ENCODE results near the gene AUTS2. TPM values are rescaled to one million over a fixed set of nuclear protein-coding genes. Genes with fewer than 3 reads are reported as not detected.

The AUTS2 gene
- polyA plus RNA-seq, 1 donor, result 80.7 TPM

GRCh38 chr7:69934144-69934903 lies 336.0 kb downstream of the AUTS2 start:
- DNase-seq (ENCODE audit: low read depth), result no peak

- DNase-seq (ENCODE audit: low read depth), result no peak
These were observed 336.8 kb downstream of the AUTS2 start for GRCh38 chr7:69935107-69935506.

DNA sequence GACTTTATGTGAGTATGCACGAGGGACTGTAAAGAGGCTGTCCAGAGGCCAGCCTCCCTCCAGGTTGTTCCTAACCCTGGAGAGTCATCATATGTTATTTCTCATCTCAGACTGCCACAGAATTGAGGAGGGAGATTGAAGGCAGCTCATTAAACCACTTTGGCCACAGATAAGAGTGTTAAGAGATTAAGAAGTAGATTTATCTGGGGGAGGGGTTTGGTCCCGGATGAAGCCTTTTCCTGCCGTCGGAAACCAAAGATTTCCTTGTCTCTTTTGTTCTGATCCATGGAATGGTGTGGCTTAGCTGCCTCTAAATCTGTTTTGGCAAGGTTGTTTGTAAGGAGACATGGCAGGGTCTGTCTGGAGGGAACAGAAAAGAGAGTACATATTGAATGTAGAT lies 338.8 kb downstream of the AUTS2 start:
- DNase-seq (ENCODE audit: low read depth), result no peak

DNA sequence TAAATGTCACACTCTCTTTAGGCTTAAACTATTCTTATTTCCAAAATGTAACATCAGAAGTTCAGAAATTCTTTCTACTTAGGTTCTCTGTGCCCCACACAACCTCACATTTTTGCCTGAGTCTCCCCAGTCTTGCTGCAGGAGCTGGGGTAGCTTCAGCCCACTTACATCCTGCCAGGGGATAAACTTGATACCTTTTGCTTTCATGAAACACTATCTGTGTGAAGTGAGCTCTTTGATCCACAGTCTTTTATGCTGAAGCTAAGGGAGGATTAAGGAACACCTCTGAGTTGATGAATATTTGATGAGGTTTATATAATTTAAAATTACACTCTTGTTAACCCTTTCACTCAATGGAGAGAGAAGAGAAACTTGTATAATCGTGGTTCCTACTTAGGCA lies 341.0 kb downstream of the AUTS2 start:
- DNase-seq (ENCODE audit: low read depth), result no peak

- DNase-seq (ENCODE audit: low read depth), result no peak
These were observed 342.9 kb downstream of the AUTS2 start for GRCh38 chr7:69941077-69941651.

DNA sequence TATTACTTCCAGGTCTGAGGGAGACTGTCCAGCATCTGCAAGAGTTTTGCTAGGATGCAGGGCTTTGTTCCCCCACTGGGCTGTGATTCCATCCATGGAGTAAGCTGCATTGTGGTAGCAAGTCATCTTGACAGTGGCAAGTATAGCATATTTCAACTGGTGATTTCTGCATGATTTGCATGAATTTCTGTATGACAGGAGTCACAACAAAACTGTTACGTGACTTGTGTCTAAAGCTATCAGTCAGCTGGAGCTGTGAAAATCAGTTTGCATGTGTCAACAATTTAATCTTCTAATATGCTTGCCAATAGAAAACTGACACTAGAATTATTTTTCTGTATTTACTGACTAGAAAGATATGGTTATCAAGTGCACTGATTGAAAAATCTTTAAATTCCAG lies 344.3 kb downstream of the AUTS2 start:
- no peak for DNase-seq (ENCODE audit: low read depth)

GRCh38 chr7:69946901-69947300 lies 348.6 kb downstream of the AUTS2 start:
- DNase-seq (ENCODE audit: low read depth), result no peak

- DNase-seq (ENCODE audit: low read depth), result no peak
These were observed 349.7 kb downstream of the AUTS2 start for GRCh38 chr7:69947998-69948397.

DNA sequence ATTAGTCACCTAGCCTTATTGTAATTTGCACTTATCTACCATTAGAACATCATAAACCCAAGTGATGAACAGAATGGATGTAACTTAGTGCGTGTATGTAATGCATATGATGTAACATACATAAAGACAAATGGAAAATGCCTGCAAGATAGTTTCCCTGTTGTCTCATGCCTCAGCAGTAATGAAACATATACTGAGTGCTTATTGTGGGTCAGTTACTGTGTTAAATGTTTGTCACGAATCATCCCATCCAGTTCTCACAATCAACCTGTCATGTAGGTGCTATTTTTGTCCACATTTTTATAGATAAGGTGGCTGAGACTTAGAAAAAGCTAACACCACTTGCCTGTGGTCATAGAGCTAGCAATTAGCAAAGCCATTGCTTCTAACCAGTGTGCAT lies 350.8 kb downstream of the AUTS2 start:
- DNase-seq (ENCODE audit: low read depth), result no peak

- DNase-seq (ENCODE audit: low read depth), result no peak
These were observed 353.2 kb downstream of the AUTS2 start for GRCh38 chr7:69951458-69951857.

DNA sequence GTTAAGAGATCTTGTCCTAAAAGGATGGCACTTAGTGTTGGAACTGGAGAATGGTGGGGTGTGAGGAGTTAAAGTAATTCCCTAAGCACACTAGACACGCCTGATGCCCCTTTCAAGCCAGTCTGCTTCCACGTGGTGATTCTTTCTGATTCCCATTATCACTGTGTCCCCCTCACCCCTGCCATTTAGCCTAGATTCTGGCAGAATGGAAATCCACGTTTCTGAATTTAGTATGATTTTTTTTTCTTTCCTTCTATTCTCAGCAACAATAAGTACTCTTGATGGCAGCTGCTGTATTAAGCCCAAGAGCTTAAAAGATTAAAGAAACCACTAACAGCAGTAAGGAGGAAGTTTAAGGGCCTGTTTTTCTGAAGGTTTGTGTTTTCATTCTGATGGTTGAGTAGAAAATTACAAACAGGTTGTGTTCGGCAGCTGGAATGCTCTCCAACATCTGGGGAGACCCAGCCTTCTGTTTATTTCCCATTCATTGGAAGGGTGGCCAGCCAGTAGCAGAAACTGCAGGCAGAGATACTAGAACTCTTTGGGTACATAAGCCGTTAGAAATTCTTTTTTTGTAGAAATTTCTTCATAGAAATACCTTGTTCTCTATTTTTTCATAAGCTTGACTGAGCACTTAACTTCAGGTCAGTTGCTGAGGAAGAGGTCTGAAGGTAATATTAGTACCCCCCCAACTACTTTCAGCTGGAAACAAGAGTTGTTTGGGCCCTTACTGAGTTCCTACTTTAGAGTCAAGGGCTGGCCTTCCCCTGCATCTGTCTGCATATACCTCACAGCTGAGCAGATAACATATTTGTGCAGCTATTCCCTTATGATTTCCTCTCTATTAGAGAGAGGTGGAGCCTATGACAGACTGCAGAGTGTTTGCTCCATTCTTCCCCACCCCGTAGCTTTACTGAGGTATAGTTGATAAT lies 355.1 kb downstream of the AUTS2 start:
- peak; percentile 28 for DNase-seq (ENCODE audit: low read depth)

- no peak for DNase-seq (ENCODE audit: low read depth)
These were observed 358.3 kb downstream of the AUTS2 start for GRCh38 chr7:69956541-69956940.

- no peak for DNase-seq (ENCODE audit: low read depth)
These were observed 359.4 kb downstream of the AUTS2 start for GRCh38 chr7:69957661-69958060.

DNA sequence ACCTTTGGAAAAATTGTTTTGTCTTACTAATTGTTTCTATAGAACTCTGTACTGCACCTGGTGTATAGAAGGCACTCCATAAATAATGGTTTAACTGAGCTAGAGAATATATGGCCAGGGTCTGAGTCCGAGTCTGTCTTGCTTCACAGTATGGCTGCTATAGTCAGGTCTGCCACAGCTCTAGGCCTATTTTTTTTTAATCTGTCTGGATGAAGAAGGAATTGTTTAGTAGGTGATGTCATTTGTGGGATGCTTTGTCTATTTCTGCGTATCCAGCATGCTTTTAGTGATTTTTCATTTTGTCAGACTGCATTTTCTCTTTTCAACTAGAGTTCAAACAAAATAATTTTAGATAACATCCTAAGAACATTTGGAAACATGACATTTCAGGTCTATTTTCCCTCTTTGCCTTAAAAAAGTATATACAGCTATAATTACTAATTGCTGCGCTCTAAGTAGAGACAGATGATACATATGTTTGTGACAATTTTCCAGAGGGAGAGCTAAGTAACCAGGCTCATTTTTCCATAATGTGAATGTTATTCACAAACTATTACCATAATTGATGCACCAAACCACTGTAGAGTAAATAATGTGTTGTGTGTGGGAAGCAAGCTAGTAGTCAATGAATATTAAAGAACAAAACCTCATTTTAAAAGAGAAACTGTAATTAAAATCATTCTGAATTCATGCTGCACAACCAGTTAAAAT lies 361.7 kb downstream of the AUTS2 start:
- DNase-seq (ENCODE audit: low read depth), result no peak

DNA sequence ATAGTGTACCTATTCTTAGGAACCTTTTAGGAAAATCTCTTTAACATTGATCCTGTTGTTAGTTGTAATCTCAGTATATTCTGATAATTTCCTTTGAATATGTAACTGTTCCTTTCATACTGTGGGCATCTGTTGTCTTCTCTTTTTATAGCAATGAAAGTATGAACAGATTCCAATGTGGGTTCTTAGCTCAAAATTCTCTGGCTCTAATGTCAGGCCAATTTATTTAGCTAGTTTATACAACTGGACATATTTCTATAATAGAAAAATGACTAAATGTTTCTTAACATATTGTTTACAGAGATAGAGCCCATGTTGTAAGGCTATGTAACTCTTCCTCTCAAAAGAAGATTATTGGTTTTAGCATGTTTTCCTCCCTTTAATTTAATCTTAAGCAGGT lies 363.2 kb downstream of the AUTS2 start:
- no peak for DNase-seq (ENCODE audit: low read depth)

GRCh38 chr7:69962186-69963065 lies 364.2 kb downstream of the AUTS2 start:
- DNase-seq (ENCODE audit: low read depth), result peak; percentile 39

DNA sequence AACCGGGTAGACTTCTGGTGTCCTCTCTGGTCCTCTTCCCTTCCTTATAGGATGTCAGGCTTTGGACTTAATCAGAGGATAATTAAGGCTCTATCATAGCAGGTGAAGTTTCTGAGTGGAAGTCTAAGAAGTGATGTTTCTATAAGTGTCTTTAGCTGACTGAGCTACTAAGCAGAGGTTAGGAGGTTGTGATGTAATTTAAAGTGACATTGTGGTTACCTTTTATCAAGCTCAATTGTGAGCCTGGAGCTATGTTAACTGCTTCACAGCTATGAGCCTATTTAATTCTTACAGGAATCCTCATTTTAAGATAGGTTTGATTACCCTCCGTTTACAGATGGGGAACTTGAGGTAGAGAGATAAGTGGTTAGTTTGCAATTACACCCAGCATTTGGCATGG lies 365.1 kb downstream of the AUTS2 start:
- no peak for DNase-seq (ENCODE audit: low read depth)

DNA sequence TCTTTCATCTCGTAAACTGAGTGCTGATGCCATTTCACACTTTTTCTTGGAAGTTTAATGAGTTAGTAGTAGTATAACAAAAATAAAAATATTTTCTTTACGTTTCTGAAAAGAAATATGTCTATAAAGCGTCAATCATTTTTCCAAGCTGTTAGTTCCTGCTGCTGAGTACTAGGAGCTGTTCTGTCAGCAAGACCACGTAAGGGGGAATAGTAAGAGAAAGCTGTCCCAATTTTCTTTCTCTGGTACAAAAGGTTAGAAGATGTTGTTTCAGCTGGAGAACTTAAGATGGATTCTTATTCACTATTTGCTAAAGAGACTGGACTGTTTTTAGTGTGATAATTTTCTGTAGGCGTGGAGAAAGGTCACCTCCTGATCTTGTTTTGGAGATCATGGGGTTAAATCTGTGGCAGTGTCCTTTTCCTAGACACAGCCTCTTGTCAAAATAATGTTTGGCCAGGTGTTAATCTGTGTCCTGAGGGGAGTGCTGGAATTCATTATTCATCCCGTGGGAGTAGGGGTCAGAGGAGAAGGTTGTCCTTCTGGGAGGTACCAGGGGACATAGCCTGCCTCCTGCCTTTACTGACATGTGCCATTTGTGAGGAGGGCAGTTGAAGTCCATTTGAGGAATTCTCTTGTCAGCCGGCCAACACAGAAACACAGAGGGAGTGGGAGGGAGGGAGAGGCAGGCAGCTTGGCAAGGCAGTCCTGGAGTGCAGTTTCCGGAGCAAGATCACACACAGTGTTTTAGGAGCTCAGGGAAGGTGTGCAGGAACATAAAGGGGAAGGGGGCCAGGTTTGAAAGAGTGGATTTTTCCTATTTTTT lies 368.7 kb downstream of the AUTS2 start:
- DNase-seq (ENCODE audit: low read depth), result no peak

DNA sequence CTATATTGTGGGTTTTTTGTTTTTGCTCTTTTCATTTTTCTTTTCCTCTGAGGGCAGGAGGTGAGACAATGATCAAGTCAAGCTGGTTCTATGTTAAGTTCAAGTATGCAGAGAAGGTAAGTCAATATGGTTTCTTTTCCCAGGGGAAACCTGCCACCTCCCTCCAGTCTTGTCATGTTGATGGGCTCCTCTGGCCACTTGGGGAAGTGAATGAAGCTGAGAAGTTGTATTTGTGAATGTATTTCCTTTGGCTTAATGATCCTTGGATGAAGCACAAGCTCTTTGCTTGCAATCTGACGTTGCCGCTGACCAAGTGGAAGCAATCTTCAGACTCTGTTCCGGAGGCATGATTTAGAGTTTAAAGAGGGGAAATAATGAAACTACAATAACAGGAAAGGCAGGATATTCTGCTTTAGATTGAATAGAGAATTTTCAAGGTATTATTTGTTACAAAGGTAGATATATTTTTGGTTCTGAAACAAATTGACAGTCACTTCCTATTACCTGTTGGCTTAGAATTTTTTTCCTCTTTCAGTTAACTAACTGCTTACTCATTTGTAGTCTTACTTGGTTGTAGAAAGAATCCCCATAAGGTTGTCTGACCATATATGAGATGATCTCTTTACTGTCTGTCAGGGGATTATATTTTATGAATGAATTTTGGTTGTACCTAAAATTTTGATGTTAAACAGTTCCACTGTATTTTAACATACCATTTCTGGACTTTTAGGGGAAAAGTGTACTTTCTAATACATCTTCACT lies 369.6 kb downstream of the AUTS2 start:
- DNase-seq (ENCODE audit: low read depth), result no peak

All from forelimb muscle (tissue), 1 donor.